Caki2 (cell line): ENCODE results near the gene CTIF. TPM values are rescaled to one million over a fixed set of nuclear protein-coding genes. Genes with fewer than 3 reads are reported as not detected.

Source experiments
- DNase-seq: peaks from one replicate; pipeline ENCODE4 v3.0.0-alpha.2; 2015; ENCODE audit warnings: low read depth
- in situ Hi-C: cut with HindIII; loops from 2 replicates; pipeline ENCODE4 v1.10.0; 2016; ENCODE audit warnings: low sequenced_read_pairs, low pct_unique_long_range_greater_than_20kb, mixed read lengths
- total RNA-seq: library from RNA; depleted of rRNA; stranded (reverse); fragments of >200 nt; shearing (Covaris generic); gene quantifications from 2 replicates; pipeline ENCODE4 v1.2.3, GENCODE V29; 2014; ENCODE audit warnings: low replicate concordance

Gene CTIF
- total RNA-seq, 1 experiment from 2014 or later, result 3.7 TPM

GRCh38 chr18:48663931-48664847, 125.4 kb downstream of the CTIF start:
- DNase-seq, result peak; percentile 8
- in situ Hi-C loops, result no loop called here

DNA sequence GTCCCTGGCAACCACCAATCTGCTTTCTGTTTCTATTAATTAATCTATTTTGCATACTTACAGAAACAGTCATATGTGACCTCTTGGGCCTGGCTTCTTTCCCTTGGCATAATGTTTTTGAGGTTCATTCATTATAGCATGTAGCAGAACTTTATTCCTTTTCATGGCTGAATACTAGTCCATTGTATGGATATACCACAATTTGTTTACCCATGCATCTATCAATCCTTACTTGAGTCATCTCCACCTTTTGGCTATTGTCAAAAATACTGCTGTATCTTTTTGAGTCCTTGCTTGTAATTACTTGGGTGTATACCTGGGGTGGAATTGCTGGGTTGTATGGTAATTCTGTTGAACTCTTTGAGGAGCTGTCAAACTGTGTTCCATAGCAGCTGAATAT, 126.8 kb downstream of the CTIF start:
- in situ Hi-C loops, result no loop called here
- DNase-seq, result no peak

DNA sequence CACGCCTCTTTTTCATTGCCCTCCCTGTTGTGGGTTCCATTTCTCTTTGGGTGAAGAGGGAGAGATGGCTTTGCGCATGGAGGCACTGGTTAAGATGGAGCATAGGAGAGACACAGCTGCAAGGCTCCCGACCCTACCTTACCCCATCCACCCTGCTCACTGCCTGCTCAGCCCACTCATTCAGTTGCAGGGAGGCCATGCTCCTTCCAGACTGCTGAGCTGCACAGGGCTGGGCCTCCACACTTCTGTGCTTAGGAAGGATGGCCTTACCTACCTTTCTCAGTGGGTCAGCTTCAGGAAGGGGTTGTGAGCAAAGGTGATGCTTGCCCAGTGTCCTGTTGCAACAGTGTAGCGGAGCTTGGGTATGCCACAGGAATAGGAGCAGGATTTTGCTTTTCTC, 127.8 kb downstream of the CTIF start:
- in situ Hi-C loops, result no loop called here
- no peak for DNase-seq

GRCh38 chr18:48667276-48668254, 128.7 kb downstream of the CTIF start:
- DNase-seq, result peak; percentile 51
- in situ Hi-C loops, result no loop called here

- in situ Hi-C loops, result no loop called here
- DNase-seq, result no peak
Measured at GRCh38 chr18:48668466-48669179, 129.8 kb downstream of the CTIF start.

DNA sequence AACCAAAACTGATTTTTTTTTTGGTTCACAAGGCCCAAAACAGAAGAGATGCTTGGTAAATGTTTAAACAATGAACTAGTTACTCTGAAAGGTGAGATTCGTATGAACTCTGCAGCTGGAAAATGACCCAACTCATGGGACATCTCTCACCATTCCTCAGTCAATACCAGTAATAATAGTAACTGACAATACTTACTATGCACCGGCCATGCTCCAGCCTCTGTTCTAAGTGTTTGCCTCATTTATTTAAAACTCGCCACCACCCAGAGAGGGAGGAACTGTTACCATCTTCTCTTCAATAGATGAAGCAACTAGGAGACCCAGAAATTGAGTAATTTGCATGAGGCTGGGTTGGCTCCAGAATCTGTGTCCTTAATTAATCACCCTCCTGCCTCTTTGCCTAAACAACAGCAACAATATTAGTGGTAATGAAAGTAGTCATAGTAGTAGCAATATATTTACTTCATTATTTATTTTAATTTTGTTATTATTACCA, 130.4 kb downstream of the CTIF start:
- in situ Hi-C loops, result no loop called here
- DNase-seq, result no peak

GRCh38 chr18:48669991-48670750, 131.3 kb downstream of the CTIF start:
- in situ Hi-C loops, result no loop called here
- no peak for DNase-seq

DNA sequence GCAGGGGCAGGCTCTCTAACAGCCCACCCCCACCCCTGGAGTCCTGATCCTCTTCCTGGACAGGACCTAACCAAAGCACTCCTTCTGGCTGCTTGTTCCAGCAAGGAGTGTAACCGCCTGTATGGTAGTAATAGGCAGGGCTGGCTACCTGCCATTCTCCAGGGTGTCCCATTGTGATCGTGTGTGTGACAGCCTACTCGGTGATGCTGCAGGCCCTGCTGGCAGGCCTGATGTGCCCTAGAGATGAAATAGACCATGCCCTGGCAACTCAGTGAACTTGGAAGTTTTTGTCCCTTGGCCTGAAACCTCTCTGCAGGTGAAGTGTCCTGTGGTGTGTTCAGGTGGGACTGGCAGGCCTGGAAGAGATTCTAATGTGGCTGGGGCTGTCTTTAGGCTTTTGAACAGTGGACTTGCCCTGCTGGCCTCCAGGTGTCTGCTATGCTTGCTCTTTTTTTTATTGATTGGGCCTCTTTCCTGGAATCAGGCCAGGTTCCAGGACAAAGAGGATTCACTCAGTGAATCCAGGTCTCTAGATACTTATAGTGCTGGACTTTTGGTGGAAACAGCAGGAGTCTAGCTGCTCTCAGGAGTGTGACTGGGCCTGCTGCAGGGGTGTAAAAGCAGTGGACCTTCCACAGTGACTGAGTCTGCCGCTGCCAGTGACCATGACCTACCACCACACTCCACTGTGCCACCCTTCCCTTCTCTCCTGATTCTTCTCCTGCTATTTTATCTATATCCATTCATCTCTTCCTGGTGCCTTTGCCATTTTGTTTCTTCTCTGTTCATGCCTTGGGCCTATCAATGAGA, 132.1 kb downstream of the CTIF start:
- in situ Hi-C loops, result no loop called here
- no peak for DNase-seq

- in situ Hi-C loops, result no loop called here
- DNase-seq, result no peak
Measured at GRCh38 chr18:48671561-48671945, 132.7 kb downstream of the CTIF start.

GRCh38 chr18:48672671-48673340, 134.0 kb downstream of the CTIF start:
- no peak for DNase-seq
- in situ Hi-C loops, result no loop called here

DNA sequence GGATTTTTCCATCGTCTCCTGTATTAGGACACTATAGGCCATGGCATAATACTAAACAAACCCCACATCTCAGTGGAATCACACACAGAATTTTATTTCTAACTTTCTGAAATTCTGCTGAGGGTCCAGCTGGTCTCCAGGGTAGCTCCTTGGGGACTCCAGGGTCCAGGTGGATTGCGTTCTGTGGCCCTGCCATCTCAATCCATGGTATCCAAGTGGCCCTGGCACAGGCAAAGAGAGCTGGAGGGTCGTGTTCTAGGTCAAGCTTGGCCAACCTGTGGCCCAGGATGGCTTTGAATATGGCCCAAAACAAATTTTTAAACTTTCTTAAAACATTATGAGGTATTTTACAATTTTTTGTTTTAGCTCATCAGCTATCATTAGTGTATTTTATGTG, 134.6 kb downstream of the CTIF start:
- DNase-seq, result no peak
- in situ Hi-C loops, result no loop called here

- no peak for DNase-seq
- in situ Hi-C loops, result no loop called here
Measured at GRCh38 chr18:48673853-48674721, 135.3 kb downstream of the CTIF start.

- no peak for DNase-seq
- in situ Hi-C loops, result no loop called here
Measured at GRCh38 chr18:48674758-48675351, 136.0 kb downstream of the CTIF start.

DNA sequence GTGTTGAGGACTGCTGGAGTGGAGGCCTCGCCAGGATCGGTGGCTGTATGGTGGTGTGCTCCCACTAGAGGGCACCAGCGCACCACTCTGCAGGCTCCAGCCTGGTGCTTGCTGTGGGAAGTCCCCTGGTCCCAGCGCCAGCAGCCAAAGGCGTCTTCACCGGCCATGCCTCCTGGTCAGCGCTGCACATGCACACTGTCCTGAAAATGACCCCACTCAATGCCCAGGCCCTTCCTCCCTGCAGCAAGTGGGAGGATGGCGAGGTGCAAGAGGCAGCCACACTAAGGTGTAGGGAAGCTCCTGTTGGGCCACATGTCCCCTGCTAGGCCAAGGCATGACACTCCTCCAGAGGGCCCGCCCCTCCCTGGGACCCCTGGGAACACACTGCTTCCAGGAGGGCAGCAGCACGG, 136.5 kb downstream of the CTIF start:
- DNase-seq, result peak; percentile 72
- in situ Hi-C loops, result no loop called here

GRCh38 chr18:48675912-48676311, 137.1 kb downstream of the CTIF start:
- in situ Hi-C loops, result no loop called here
- DNase-seq, result no peak
